CD8-positive, alpha-beta memory T cell (primary cell): ENCODE data around the gene EIPR1. TPM values are rescaled to one million over a fixed set of nuclear protein-coding genes. Genes with fewer than 3 reads are reported as not detected.

Experiments used
- CTCF ChIA-PET: fragments of 350-600 bp; sonication (Branson Sonifier 250); formaldehyde crosslinking; loops from one replicate; lab custom pipeline; 2021; ENCODE audit warnings: antibody characterized with exemption; lab: Charles Lee
- POLR2A ChIA-PET: fragments of 350-600 bp; sonication (Branson Sonifier 250); formaldehyde crosslinking; loops from one replicate; lab custom pipeline; 2021; ENCODE audit warnings: antibody characterized with exemption; lab: Charles Lee
- DNase-seq, 5 donors: peaks; one replicate each; pipeline versions ENCODE4 v3.0.0 to v3.0.0-alpha.2; 2020 to 2022; ENCODE audit warnings: mixed read lengths in 1 of 5
- H3K27ac ChIP-seq: one replicate; pipeline ENCODE4 v1.7.0; 2013; ENCODE audit warnings: low read depth, mild to moderate bottlenecking, low read length, moderate library complexity
- H3K27me3 ChIP-seq: 2 replicates; pipeline ENCODE4 v1.7.0; 2013; ENCODE audit warnings: low read length, mild to moderate bottlenecking; ENCODE audit not compliant: insufficient read depth, poor library complexity, severe bottlenecking
- H3K36me3 ChIP-seq: 2 replicates; pipeline ENCODE4 v1.7.0; 2013; ENCODE audit warnings: mild to moderate bottlenecking, low read length, moderate library complexity; ENCODE audit not compliant: insufficient read depth
- H3K4me1 ChIP-seq: 2 replicates; pipeline ENCODE4 v1.7.0; 2013; ENCODE audit warnings: mild to moderate bottlenecking, low read length, moderate library complexity; ENCODE audit not compliant: insufficient read depth
- H3K4me3 ChIP-seq: 2 replicates; pipeline ENCODE4 v1.7.0; 2013; ENCODE audit warnings: mild to moderate bottlenecking, low read length
- H3K9me3 ChIP-seq: 2 replicates; pipeline ENCODE4 v1.7.0; 2013; ENCODE audit warnings: mild to moderate bottlenecking, low read length
- H3K27ac Mint-ChIP-seq, 8 donors: one replicate each; pipeline ENCODE4 v1.8.0; 2020 to 2021; ENCODE audit warnings: mixed read lengths in 8 of 8, mild to moderate bottlenecking in 6 of 8, inconsistent platforms in 3 of 8, moderate library complexity in 3 of 8
- H3K27me3 Mint-ChIP-seq, 2 donors: one replicate each; pipeline ENCODE4 v1.8.0; 2020 to 2021; ENCODE audit warnings: mixed read lengths in 2 of 2, mild to moderate bottlenecking in 1 of 2, moderate library complexity in 1 of 2
- H3K36me3 Mint-ChIP-seq, 3 donors: one replicate each; pipeline ENCODE4 v1.8.0; 2020 to 2021; ENCODE audit warnings: mixed read lengths in 3 of 3, inconsistent platforms in 1 of 3, mild to moderate bottlenecking in 1 of 3
- H3K4me1 Mint-ChIP-seq, 3 donors: one replicate each; pipeline ENCODE4 v1.8.0; 2020 to 2021; ENCODE audit warnings: mixed read lengths in 3 of 3, inconsistent platforms in 1 of 3, mild to moderate bottlenecking in 1 of 3
- H3K4me3 Mint-ChIP-seq, 7 donors: one replicate each; pipeline ENCODE4 v1.8.0; 2020 to 2021; ENCODE audit warnings: mixed read lengths in 7 of 7, mild to moderate bottlenecking in 6 of 7, moderate library complexity in 4 of 7, inconsistent platforms in 2 of 7
- H3K9me3 Mint-ChIP-seq, 5 donors: one replicate each; pipeline ENCODE4 v1.8.0; 2020 to 2022; ENCODE audit warnings: mixed read lengths in 5 of 5, mild to moderate bottlenecking in 3 of 5, moderate library complexity in 2 of 5, inconsistent platforms in 1 of 5
- polyA plus RNA-seq: library from polyadenylated mRNA; unstranded; fragments of 300-500 nt; fragmentation: Illumina TruSeq; gene quantifications from one replicate; pipeline ENCODE4 v1.2.3, GENCODE V29; 2021
- total RNA-seq, 2 experiments: library from RNA; stranded (reverse); gene quantifications; one replicate each; pipeline ENCODE4 v1.2.3, GENCODE V29; 2021

EIPR1 gene
- total and polyA plus RNA-seq, 3 experiments from 2014 or later, result 39.2 to 43.9 (median 41.6) TPM

- DNase-seq, result no peak
- ChIA-PET POLR2A (no interaction called here), CTCF (no interaction called here)
- H3K4me3 Mint-ChIP-seq, result no peak overlapping the region
- H3K36me3 ChIP-seq, result no peaks in the 10 kb centered on the region
- no peak overlapping the region for H3K27ac Mint-ChIP-seq
- no peak overlapping the region for H3K4me3 ChIP-seq
- peaks cover 10 to 51% (median 15%) of the 10 kb centered on the region in 3 donors for H3K36me3 Mint-ChIP-seq
- H3K27ac ChIP-seq, result no peak overlapping the region
- H3K4me1 ChIP-seq, result no peaks in the 10 kb centered on the region
- H3K27me3 ChIP-seq, result no peaks in the 10 kb centered on the region
- H3K4me1 Mint-ChIP-seq, result no peaks in the 10 kb centered on the region
- no peaks in the 10 kb centered on the region for H3K9me3 ChIP-seq
- no peaks in the 10 kb centered on the region for H3K27me3 Mint-ChIP-seq
- no peaks in the 10 kb centered on the region for H3K9me3 Mint-ChIP-seq
Observed at GRCh38 chr2:3174626-3175567, 202.7 kb downstream of the EIPR1 start.

- Mint-ChIP-seq H3K27ac (no peak overlapping the region), H3K27me3 (no peaks in the 10 kb centered on the region), H3K4me1 (no peaks in the 10 kb centered on the region), H3K36me3 (peaks cover 14 to 57% (median 15%) of the 10 kb centered on the region in 3 donors), H3K9me3 (no peaks in the 10 kb centered on the region), H3K4me3 (no peak overlapping the region)
- ChIA-PET POLR2A (no interaction called here), CTCF (no interaction called here)
- DNase-seq, result no peak
- Histone ChIP-seq H3K27ac (no peak overlapping the region), H3K4me1 (no peaks in the 10 kb centered on the region), H3K4me3 (no peak overlapping the region), H3K36me3 (no peaks in the 10 kb centered on the region), H3K9me3 (no peaks in the 10 kb centered on the region), H3K27me3 (no peaks in the 10 kb centered on the region)
Observed at GRCh38 chr2:3173031-3173430, 204.6 kb downstream of the EIPR1 start.

- ChIA-PET POLR2A (no interaction called here), CTCF (no interaction called here)
- Histone ChIP-seq H3K4me3 (no peak overlapping the region), H3K36me3 (no peaks in the 10 kb centered on the region), H3K27ac (no peak overlapping the region), H3K27me3 (no peaks in the 10 kb centered on the region), H3K4me1 (no peaks in the 10 kb centered on the region), H3K9me3 (no peaks in the 10 kb centered on the region)
- H3K27ac Mint-ChIP-seq, result no peak overlapping the region
- H3K36me3 Mint-ChIP-seq, result peaks cover 11 to 53% (median 14%) of the 10 kb centered on the region in 3 donors
- no peak for DNase-seq
- H3K4me3 Mint-ChIP-seq, result no peak overlapping the region
- no peaks in the 10 kb centered on the region for H3K4me1 Mint-ChIP-seq
- no peaks in the 10 kb centered on the region for H3K9me3 Mint-ChIP-seq
- no peaks in the 10 kb centered on the region for H3K27me3 Mint-ChIP-seq
Observed at GRCh38 chr2:3172265-3172935, 205.2 kb downstream of the EIPR1 start.

- no peak for DNase-seq
- Mint-ChIP-seq H3K4me1 (no peaks in the 10 kb centered on the region), H3K9me3 (peaks cover 0 to 1% (median 0%) of the 10 kb centered on the region in 5 donors)
Observed at GRCh38 chr2:3171564-3172264, 205.9 kb downstream of the EIPR1 start.

GRCh38 chr2:3170792-3171455 is 206.7 kb downstream of the EIPR1 start:
- Mint-ChIP-seq H3K36me3 (peaks cover 10 to 52% (median 21%) of the 10 kb centered on the region in 3 donors), H3K9me3 (peaks cover 0 to 6% (median 0%) of the 10 kb centered on the region in 5 donors), H3K27me3 (no peaks in the 10 kb centered on the region), H3K27ac (peak overlapping the region in 1 of 8 donors; percentile 43), H3K4me1 (no peaks in the 10 kb centered on the region), H3K4me3 (no peak overlapping the region)
- ChIA-PET POLR2A (no interaction called here), CTCF (no interaction called here)
- Histone ChIP-seq H3K4me1 (no peaks in the 10 kb centered on the region), H3K36me3 (no peaks in the 10 kb centered on the region), H3K4me3 (no peak overlapping the region), H3K9me3 (no peaks in the 10 kb centered on the region), H3K27me3 (no peaks in the 10 kb centered on the region), H3K27ac (no peak overlapping the region)
- no peak for DNase-seq

More at GRCh38 chr2:3171564-3172264, 205.9 kb downstream of the EIPR1 start:
- ChIA-PET POLR2A (no interaction called here), CTCF (no interaction called here)
- H3K36me3 ChIP-seq, result no peaks in the 10 kb centered on the region
- no peak overlapping the region for H3K27ac ChIP-seq
- no peak overlapping the region for H3K27ac Mint-ChIP-seq
- H3K36me3 Mint-ChIP-seq, result peaks cover 9 to 49% (median 14%) of the 10 kb centered on the region in 3 donors
- H3K9me3 ChIP-seq, result no peaks in the 10 kb centered on the region
- H3K27me3 Mint-ChIP-seq, result no peaks in the 10 kb centered on the region
- H3K4me3 ChIP-seq, result no peak overlapping the region
- H3K4me3 Mint-ChIP-seq, result no peak overlapping the region
- no peaks in the 10 kb centered on the region for H3K27me3 ChIP-seq
- no peaks in the 10 kb centered on the region for H3K4me1 ChIP-seq

- Mint-ChIP-seq H3K4me1 (no peaks in the 10 kb centered on the region), H3K27me3 (no peaks in the 10 kb centered on the region), H3K4me3 (peak overlapping the region in 1 of 7 donors; percentile 13), H3K9me3 (peaks cover 8 to 21% (median 10%) of the 10 kb centered on the region in 5 donors), H3K36me3 (peaks cover 16 to 53% (median 35%) of the 10 kb centered on the region in 3 donors), H3K27ac (no peak overlapping the region)
- Histone ChIP-seq H3K4me1 (no peaks in the 10 kb centered on the region), H3K4me3 (no peak overlapping the region), H3K9me3 (no peaks in the 10 kb centered on the region), H3K27ac (no peak overlapping the region), H3K36me3 (no peaks in the 10 kb centered on the region), H3K27me3 (no peaks in the 10 kb centered on the region)
- CTCF ChIA-PET, result no interaction called here
- no peak for DNase-seq
- POLR2A ChIA-PET, result no interaction called here
Observed at GRCh38 chr2:3169106-3169870, 208.3 kb downstream of the EIPR1 start.

GRCh38 chr2:3168230-3168891 is 209.3 kb downstream of the EIPR1 start:
- Mint-ChIP-seq H3K36me3 (peaks cover 14 to 50% (median 43%) of the 10 kb centered on the region in 3 donors), H3K27ac (peak overlapping the region in 1 of 8 donors; percentile 26), H3K4me3 (no peak overlapping the region), H3K9me3 (peaks cover 16 to 30% (median 19%) of the 10 kb centered on the region in 5 donors), H3K4me1 (no peaks in the 10 kb centered on the region), H3K27me3 (no peaks in the 10 kb centered on the region)
- no peak for DNase-seq
- Histone ChIP-seq H3K27me3 (no peaks in the 10 kb centered on the region), H3K27ac (no peak overlapping the region), H3K4me3 (no peak overlapping the region), H3K9me3 (no peaks in the 10 kb centered on the region), H3K4me1 (no peaks in the 10 kb centered on the region), H3K36me3 (no peaks in the 10 kb centered on the region)
- CTCF ChIA-PET, result no interaction called here
- POLR2A ChIA-PET, result no interaction called here
